CD4-positive, alpha-beta T cell (primary cell): ENCODE measurements around the gene TMEM179. TPM values are rescaled to one million over a fixed set of nuclear protein-coding genes. Genes with fewer than 3 reads are reported as not detected.

ENCODE experiments used
- ATAC-seq: fragments of 200-7000 bp; cut with Tn5 transposase; one replicate; pipeline ENCODE4 v1.10.0; 2022; ENCODE audit warnings: mild to moderate bottlenecking; ENCODE audit not compliant: poor library complexity
- CTCF ChIA-PET: fragments of 350-600 bp; sonication (Branson Sonifier 250); formaldehyde crosslinking; loops from one replicate; lab custom pipeline; 2021; ENCODE audit warnings: antibody characterized with exemption, inconsistent platforms; lab: Charles Lee
- POLR2A ChIA-PET: fragments of 350-600 bp; sonication (Branson Sonifier 250); formaldehyde crosslinking; loops from one replicate; lab custom pipeline; 2021; ENCODE audit warnings: antibody characterized with exemption, inconsistent platforms; lab: Charles Lee
- DNase-seq, 14 experiments: peaks; one replicate each; pipeline ENCODE4 v3.0.0-alpha.2; 2013 to 2020; ENCODE audit warnings: mixed read lengths in 2 of 14
- H3K27ac ChIP-seq, 2 donors: one replicate each; pipeline versions ENCODE4 v1.5.1 to v1.7.0; 2013; ENCODE audit warnings: low read length in 2 of 2, low read depth in 1 of 2, mild to moderate bottlenecking in 1 of 2
- H3K27me3 ChIP-seq, 2 experiments: 1 replicate in 1 of 2; 2 replicates in 1 of 2; pipeline versions ENCODE4 v1.6.1 to v1.7.0; 2013; ENCODE audit warnings: low read length in 2 of 2, control low read depth in 1 of 2, mild to moderate bottlenecking in 1 of 2, moderate library complexity in 1 of 2; ENCODE audit not compliant: insufficient read depth in 2 of 2, control insufficient read depth in 1 of 2
- H3K36me3 ChIP-seq: one replicate; pipeline ENCODE4 v1.6.1; 2013; ENCODE audit warnings: low read length, control low read depth; ENCODE audit not compliant: insufficient read depth
- H3K4me1 ChIP-seq: one replicate; pipeline ENCODE4 v1.6.1; 2013; ENCODE audit warnings: low read length, control low read depth; ENCODE audit not compliant: insufficient read depth
- H3K4me3 ChIP-seq: one replicate; pipeline ENCODE4 v1.5.1; 2013; ENCODE audit warnings: mild to moderate bottlenecking, low read length, moderate library complexity
- H3K9me3 ChIP-seq, 2 experiments: 1 replicate in 1 of 2; 2 replicates in 1 of 2; pipeline versions ENCODE4 v1.6.1 to v1.7.0; 2013; ENCODE audit warnings: low read length in 2 of 2, mild to moderate bottlenecking in 2 of 2, control low read depth in 1 of 2, moderate library complexity in 1 of 2; ENCODE audit not compliant: control insufficient read depth in 1 of 2, insufficient read depth in 1 of 2
- H3K27ac Mint-ChIP-seq: one replicate; pipeline ENCODE4 v1.8.0; 2020; ENCODE audit warnings: mixed read lengths
- H3K27me3 Mint-ChIP-seq: one replicate; pipeline ENCODE4 v1.8.0; 2021; ENCODE audit warnings: mixed read lengths
- H3K36me3 Mint-ChIP-seq: one replicate; pipeline ENCODE4 v1.8.0; 2021; ENCODE audit warnings: low read depth, mixed read lengths
- H3K4me1 Mint-ChIP-seq: one replicate; pipeline ENCODE4 v1.8.0; 2021; ENCODE audit warnings: low read depth, mixed read lengths
- H3K4me3 Mint-ChIP-seq: one replicate; pipeline ENCODE4 v1.8.0; 2020; ENCODE audit warnings: mild to moderate bottlenecking, mixed read lengths
- H3K9me3 Mint-ChIP-seq: one replicate; pipeline ENCODE4 v1.8.0; 2020; ENCODE audit warnings: mixed read lengths
- CTCF ChIP-seq: fragments of 200-600 bp; IDR thresholded peaks from one replicate; pipeline ENCODE4 v1.8.0; 2022; ENCODE audit warnings: antibody characterized with exemption, mild to moderate bottlenecking
- intact Hi-C, 2 experiments: fragments of 100-400 bp; cut with DNase I in 1 of 2; cut with micrococcal nuclease in 1 of 2; formaldehyde crosslinking; loops; one replicate each; pipeline versions ENCODE4 v1.15.1 to v1.9.0; 2023 to 2025; cut with DNase I, micrococcal nuclease
- total RNA-seq, 174 experiments: library from RNA in 2 of 174; stranded (reverse) in 2 of 174; gene quantifications; one replicate each; pipeline ENCODE4 v1.2.3 and lab custom pipeline; 2021 to 2026

The TMEM179 gene
- total RNA-seq, 2 experiments from 2014 or later, result not detected

GRCh38 chr14:104652386-104652785 is 47.8 kb upstream of the TMEM179 start:
- H3K27ac Mint-ChIP-seq, result no peak overlapping the region
- H3K27me3 ChIP-seq, result peaks cover 0 to 6% of the 10 kb centered on the region in 2 experiments
- ChIA-PET CTCF (no interaction called here), POLR2A (no interaction called here)
- DNase-seq (no peak), ATAC-seq (no peak)
- no peaks in the 10 kb centered on the region for H3K36me3 Mint-ChIP-seq
- H3K4me1 Mint-ChIP-seq, result peaks cover 18% of the 10 kb centered on the region
- no peaks in the 10 kb centered on the region for H3K27me3 Mint-ChIP-seq
- H3K4me3 Mint-ChIP-seq, result no peak overlapping the region
- intact Hi-C loops, result no loop called here
- no peaks in the 10 kb centered on the region for H3K36me3 ChIP-seq
- H3K4me3 ChIP-seq, result no peak overlapping the region
- peaks cover 3 to 18% of the 10 kb centered on the region in 2 experiments for H3K9me3 ChIP-seq
- TF ChIP-seq CTCF, result no peak
- H3K9me3 Mint-ChIP-seq, result no peaks in the 10 kb centered on the region
- no peak overlapping the region for H3K27ac ChIP-seq
- H3K4me1 ChIP-seq, result peaks cover 19% of the 10 kb centered on the region

- H3K27me3 ChIP-seq, result peaks cover 0 to 6% of the 10 kb centered on the region in 2 experiments
- POLR2A ChIA-PET, result no interaction called here
- ATAC-seq (no peak), DNase-seq (no peak)
- Mint-ChIP-seq H3K9me3 (no peaks in the 10 kb centered on the region), H3K36me3 (no peaks in the 10 kb centered on the region), H3K27me3 (no peaks in the 10 kb centered on the region), H3K4me1 (peaks cover 14% of the 10 kb centered on the region), H3K27ac (no peak overlapping the region), H3K4me3 (no peak overlapping the region)
- TF ChIP-seq CTCF, result no peak
- intact Hi-C loops, result no loop called here
- H3K36me3 ChIP-seq, result no peaks in the 10 kb centered on the region
- H3K4me3 ChIP-seq, result no peak overlapping the region
- no peak overlapping the region for H3K27ac ChIP-seq
- peaks cover 14% of the 10 kb centered on the region for H3K4me1 ChIP-seq
- CTCF ChIA-PET, result no interaction called here
- H3K9me3 ChIP-seq, result peaks cover 3 to 18% of the 10 kb centered on the region in 2 experiments
Observed at GRCh38 chr14:104651876-104652260, 47.3 kb upstream of the TMEM179 start.

- intact Hi-C loops, result loop anchor here (1.0 kb wide), 1 partner anchor 57 kb away; no protein-coding TSS in a partner anchor
- H3K9me3 Mint-ChIP-seq, result no peaks in the 10 kb centered on the region
- H3K27ac Mint-ChIP-seq, result no peak overlapping the region
- H3K27me3 Mint-ChIP-seq, result no peaks in the 10 kb centered on the region
- Histone ChIP-seq H3K4me3 (no peak overlapping the region), H3K36me3 (no peaks in the 10 kb centered on the region), H3K4me1 (peaks cover 10% of the 10 kb centered on the region), H3K27ac (no peak overlapping the region), H3K9me3 (peaks cover 3 to 18% of the 10 kb centered on the region in 2 experiments), H3K27me3 (peaks cover 0 to 6% of the 10 kb centered on the region in 2 experiments)
- ATAC-seq (no peak), DNase-seq (no peak)
- H3K36me3 Mint-ChIP-seq, result no peaks in the 10 kb centered on the region
- H3K4me1 Mint-ChIP-seq, result peaks cover 8% of the 10 kb centered on the region
- CTCF ChIA-PET, result no interaction called here
- no peak overlapping the region for H3K4me3 Mint-ChIP-seq
- no peak for TF ChIP-seq CTCF
- POLR2A ChIA-PET, result no interaction called here
Observed at GRCh38 chr14:104650981-104651875, 46.7 kb upstream of the TMEM179 start.
